Lower leg skin (tissue), 4 donors: ENCODE measurements around the gene RABEP2. TPM values are rescaled to one million over a fixed set of nuclear protein-coding genes. Genes with fewer than 3 reads are reported as not detected.
A peak's percentile ranks its signal among the peaks of the same experiment; 100 is the strongest.

Experiments
- DNase-seq, 2 donors: peaks; one replicate each; pipeline ENCODE4 v3.0.0-alpha.2; 2019; ENCODE audit warnings: low spot score in 2 of 2
- H3K4me3 ChIP-seq: fragments of 200-600 bp; sonication (generic); 2 replicates; pipeline ENCODE4 v1.5.1; 2017; ENCODE audit warnings: mild to moderate bottlenecking, low read depth; ENCODE audit not compliant: poor library complexity, severe bottlenecking
- POLR2A ChIP-seq, 2 donors: fragments of 450-650 bp; IDR thresholded peaks; one replicate each; pipeline ENCODE4 v1.6.1; 2016 to 2017; ENCODE audit warnings: antibody characterized with exemption in 2 of 2, mild to moderate bottlenecking in 1 of 2, moderate library complexity in 1 of 2
- WGBS, 2 donors: methylation state at CpG; one replicate each; pipeline ENCODE4 v1.1.5; 2018; 5-methylcytosine and 5-hydroxymethylcytosine counted together
- intact Hi-C: fragments of 100-400 bp; cut with DNase I; formaldehyde crosslinking; loops from one replicate; pipeline ENCODE4 v1.15.0; 2023; ENCODE audit warnings: low total_unique reads
- total RNA-seq, 4 donors: library from RNA; depleted of rRNA; stranded (reverse); fragments of >200 nt; gene quantifications; one replicate each; pipeline ENCODE4 v1.1.0, GENCODE V29; 2016
- TF ChIP-seq, protein P1 (sequence below), 3 donors: fragments of 450-650 bp; IDR thresholded peaks; one replicate each; pipeline ENCODE4 v1.5.1; 2016; ENCODE audit warnings: antibody characterized with exemption in 3 of 3, mild to moderate bottlenecking in 3 of 3, moderate library complexity in 2 of 3

The RABEP2 gene
- total RNA-seq, 4 donors from 2014 or later = 80.7 to 124 (median 94.9) TPM

DNA sequence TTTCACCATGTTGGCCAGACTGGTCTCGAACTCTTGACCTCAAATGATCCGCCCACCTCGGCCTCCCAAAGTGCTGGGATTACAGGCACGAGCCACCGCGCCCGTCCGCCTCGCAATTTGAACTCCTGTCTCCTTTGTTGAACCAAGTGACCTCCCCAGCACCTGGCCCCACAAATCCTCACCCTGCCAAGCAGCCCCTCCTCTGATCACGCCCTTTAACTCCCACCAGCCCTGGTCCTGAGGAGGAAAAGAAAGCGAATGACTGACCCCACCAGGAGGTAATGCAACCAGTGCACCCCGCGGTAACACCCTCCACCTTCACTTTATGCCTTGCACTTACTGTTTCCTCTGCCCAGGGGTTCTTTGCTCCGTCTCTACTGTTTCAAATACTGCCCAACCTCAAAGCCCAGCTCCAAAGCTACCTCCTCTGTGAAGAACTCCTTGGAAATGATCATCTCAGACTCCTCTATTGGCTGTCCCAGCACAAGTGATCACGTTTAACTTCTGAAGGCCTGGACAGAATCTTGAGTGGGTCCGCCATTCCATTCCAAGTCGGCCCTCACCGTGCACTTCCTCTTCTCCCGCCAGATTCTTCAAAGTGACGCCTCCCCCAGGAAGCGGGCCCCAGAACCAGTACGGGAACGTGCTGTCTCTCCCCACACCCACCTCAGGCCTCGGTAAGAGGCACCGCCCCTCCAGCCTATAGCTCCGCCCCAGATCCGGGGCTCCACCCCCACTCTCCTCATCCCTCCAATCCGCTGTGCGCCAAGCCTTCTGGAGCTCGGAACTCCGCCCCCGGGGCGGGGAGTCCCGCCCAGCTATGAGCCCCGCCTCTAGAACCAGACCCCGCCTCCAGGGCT lies 11.1 kb upstream of the RABEP2 start:
- intact Hi-C loops = loop anchor here (2.0 kb wide), 1 partner anchor 27 kb away; no protein-coding TSS in a partner anchor
- no peak overlapping the region for H3K4me3 ChIP-seq
- WGBS, 2 donors = 27 to 38% methylated on average over 36 of the region's 36 CpGs

DNA sequence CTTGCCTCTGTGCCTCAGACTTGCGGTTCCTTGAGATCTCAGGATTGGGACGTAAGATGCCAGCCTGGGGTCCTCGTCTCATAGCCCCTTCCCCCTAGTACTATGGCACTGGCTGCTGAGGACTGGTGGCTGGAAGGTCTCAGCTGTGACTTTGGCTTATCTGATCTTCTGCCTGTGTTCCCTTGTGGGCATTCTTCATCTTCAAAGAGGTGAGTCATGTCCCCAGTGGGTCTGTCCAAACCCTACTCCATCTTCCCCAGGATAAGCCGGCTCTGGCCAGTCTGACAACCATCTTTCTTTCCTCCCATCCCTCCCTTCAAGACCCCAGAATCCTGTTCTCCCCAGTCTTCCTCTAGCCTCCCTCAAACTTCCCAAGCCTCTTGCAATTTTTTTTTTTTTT lies 10.3 kb upstream of the RABEP2 start:
- H3K4me3 ChIP-seq = no peak overlapping the region
- intact Hi-C loops = no loop called here
- no peak for DNase-seq
- TF ChIP-seq, protein P1, sequence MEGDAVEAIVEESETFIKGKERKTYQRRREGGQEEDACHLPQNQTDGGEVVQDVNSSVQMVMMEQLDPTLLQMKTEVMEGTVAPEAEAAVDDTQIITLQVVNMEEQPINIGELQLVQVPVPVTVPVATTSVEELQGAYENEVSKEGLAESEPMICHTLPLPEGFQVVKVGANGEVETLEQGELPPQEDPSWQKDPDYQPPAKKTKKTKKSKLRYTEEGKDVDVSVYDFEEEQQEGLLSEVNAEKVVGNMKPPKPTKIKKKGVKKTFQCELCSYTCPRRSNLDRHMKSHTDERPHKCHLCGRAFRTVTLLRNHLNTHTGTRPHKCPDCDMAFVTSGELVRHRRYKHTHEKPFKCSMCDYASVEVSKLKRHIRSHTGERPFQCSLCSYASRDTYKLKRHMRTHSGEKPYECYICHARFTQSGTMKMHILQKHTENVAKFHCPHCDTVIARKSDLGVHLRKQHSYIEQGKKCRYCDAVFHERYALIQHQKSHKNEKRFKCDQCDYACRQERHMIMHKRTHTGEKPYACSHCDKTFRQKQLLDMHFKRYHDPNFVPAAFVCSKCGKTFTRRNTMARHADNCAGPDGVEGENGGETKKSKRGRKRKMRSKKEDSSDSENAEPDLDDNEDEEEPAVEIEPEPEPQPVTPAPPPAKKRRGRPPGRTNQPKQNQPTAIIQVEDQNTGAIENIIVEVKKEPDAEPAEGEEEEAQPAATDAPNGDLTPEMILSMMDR (IDR thresholded peaks at IDR 0.05) = no peak
- TF ChIP-seq POLR2A (IDR thresholded peaks at IDR 0.05) = no peak
- WGBS, 2 donors = 88 to 98% methylated on average over 4 of the region's 4 CpGs

More for the DNA sequence above, 11.1 kb upstream of the RABEP2 start:
- DNase-seq = peak; percentile 65 to 93
- no peak for TF ChIP-seq POLR2A (IDR thresholded peaks at IDR 0.05)
- TF ChIP-seq, protein P1 (IDR thresholded peaks at IDR 0.05) = no peak

DNA sequence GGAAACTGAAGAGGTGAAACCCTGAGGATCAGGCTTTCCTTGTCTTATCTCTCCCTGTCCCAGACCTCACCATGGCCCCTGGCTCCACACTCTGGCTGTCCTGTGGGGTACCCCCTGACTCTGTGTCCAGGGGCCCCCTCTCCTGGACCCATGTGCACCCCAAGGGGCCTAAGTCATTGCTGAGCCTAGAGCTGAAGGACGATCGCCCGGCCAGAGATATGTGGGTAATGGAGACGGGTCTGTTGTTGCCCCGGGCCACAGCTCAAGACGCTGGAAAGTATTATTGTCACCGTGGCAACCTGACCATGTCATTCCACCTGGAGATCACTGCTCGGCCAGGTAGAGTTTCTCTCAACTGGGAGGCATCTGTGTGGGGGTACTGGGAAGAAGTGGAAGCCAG lies 8.1 kb upstream of the RABEP2 start:
- DNase-seq = no peak
- WGBS, 2 donors = 82 to 84% methylated on average over 8 of the region's 8 CpGs
- intact Hi-C loops = no loop called here
- no peak overlapping the region for H3K4me3 ChIP-seq
- no peak for TF ChIP-seq POLR2A (IDR thresholded peaks at IDR 0.05)
- TF ChIP-seq, protein P1 (IDR thresholded peaks at IDR 0.05) = no peak

DNA sequence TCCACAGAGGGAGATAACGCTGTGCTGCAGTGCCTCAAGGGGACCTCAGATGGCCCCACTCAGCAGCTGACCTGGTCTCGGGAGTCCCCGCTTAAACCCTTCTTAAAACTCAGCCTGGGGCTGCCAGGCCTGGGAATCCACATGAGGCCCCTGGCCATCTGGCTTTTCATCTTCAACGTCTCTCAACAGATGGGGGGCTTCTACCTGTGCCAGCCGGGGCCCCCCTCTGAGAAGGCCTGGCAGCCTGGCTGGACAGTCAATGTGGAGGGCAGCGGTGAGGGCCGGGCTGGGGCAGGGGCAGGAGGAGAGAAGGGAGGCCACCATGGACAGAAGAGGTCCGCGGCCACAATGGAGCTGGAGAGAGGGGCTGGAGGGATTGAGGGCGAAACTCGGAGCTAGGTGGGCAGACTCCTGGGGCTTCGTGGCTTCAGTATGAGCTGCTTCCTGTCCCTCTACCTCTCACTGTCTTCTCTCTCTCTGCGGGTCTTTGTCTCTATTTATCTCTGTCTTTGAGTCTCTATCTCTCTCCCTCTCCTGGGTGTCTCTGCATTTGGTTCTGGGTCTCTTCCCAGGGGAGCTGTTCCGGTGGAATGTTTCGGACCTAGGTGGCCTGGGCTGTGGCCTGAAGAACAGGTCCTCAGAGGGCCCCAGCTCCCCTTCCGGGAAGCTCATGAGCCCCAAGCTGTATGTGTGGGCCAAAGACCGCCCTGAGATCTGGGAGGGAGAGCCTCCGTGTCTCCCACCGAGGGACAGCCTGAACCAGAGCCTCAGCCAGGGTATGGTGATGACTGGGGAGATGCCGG lies 7.5 kb upstream of the RABEP2 start:
- TF ChIP-seq, protein P1 (IDR thresholded peaks at IDR 0.05) = no peak
- no peak for TF ChIP-seq POLR2A (IDR thresholded peaks at IDR 0.05)
- H3K4me3 ChIP-seq = no peak overlapping the region
- intact Hi-C loops = no loop called here
- DNase-seq = peak in 1 of 2 donors; percentile 49
- 87 to 90% methylated on average over 20 of the region's 20 CpGs for WGBS, 2 donors

DNA sequence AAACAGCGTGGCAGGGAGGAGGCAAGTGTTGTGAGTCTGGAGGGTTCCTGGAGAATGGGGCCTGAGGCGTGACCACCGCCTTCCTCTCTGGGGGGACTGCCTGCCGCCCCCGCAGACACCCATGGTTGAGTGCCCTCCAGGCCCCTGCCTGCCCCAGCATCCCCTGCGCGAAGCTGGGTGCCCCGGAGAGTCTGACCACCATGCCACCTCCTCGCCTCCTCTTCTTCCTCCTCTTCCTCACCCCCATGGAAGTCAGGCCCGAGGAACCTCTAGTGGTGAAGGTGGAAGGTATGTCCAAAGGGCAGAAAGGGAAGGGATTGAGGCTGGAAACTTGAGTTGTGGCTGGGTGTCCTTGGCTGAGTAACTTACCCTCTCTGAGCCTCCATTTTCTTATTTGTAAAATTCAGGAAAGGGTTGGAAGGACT lies 6.8 kb upstream of the RABEP2 start, which contains the start of gene CD19:
Gene CD19 (plus strand): TSS at position 171 of the 425 bp plus-strand sequence. CDS start 30 bp downstream, at position 201.
- H3K4me3 ChIP-seq = no peak within 1 kb of the TSS
- intact Hi-C loops = loop anchor here (2.0 kb wide), 1 partner anchor 13 kb away; no protein-coding TSS in a partner anchor

More for the DNA sequence above, 6.8 kb upstream of the RABEP2 start, which contains the start of gene CD19:
- TF ChIP-seq, protein P1 (IDR thresholded peaks at IDR 0.05) = no peak
- no peak for TF ChIP-seq POLR2A (IDR thresholded peaks at IDR 0.05)
- WGBS, 2 donors = 91 to 94% methylated on average over 10 of the region's 10 CpGs
- peak in 1 of 2 donors; percentile 64 for DNase-seq
